ENCODE data around the gene FRMD8. TPM values are rescaled to one million over a fixed set of nuclear protein-coding genes. Genes with fewer than 3 reads are reported as not detected.

FRMD8 gene
- total RNA-seq, 1 donor from 2014 or later, result 39.0 TPM

DNA sequence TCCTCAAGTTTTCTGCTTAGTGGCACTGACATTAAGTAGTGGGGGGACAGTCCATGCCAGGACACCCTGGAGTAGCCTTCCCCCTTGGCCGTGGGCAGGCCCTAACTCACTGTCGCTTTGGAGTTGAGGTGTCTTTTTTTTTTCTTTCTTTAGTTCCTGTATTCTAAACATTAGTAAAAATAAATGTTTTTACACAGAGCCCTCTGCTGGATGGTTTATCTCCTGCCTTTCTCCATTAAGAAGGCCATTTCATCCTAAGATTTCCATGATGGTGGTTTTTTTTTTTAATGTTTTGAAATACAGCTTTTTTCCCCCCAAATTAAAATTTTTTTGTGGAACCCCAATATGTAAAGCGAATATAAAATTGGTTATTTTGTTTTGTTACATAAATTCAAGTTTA, 33.7 kb upstream of the FRMD8 start:
- Histone ChIP-seq H3K36me3 (ENCODE audit: control insufficient read depth, insufficient read depth, low read length) (peaks cover 5% of the 10 kb centered on the region), H3K27me3 (ENCODE audit: control insufficient read depth, insufficient read depth, low read length) (peaks cover 16% of the 10 kb centered on the region), H3K4me3 (ENCODE audit: low read depth, low read length) (no peak overlapping the region)
- no peak for DNase-seq (ENCODE audit: low read depth)
- TF ChIP-seq, protein P1, sequence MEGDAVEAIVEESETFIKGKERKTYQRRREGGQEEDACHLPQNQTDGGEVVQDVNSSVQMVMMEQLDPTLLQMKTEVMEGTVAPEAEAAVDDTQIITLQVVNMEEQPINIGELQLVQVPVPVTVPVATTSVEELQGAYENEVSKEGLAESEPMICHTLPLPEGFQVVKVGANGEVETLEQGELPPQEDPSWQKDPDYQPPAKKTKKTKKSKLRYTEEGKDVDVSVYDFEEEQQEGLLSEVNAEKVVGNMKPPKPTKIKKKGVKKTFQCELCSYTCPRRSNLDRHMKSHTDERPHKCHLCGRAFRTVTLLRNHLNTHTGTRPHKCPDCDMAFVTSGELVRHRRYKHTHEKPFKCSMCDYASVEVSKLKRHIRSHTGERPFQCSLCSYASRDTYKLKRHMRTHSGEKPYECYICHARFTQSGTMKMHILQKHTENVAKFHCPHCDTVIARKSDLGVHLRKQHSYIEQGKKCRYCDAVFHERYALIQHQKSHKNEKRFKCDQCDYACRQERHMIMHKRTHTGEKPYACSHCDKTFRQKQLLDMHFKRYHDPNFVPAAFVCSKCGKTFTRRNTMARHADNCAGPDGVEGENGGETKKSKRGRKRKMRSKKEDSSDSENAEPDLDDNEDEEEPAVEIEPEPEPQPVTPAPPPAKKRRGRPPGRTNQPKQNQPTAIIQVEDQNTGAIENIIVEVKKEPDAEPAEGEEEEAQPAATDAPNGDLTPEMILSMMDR (IDR thresholded peaks at IDR 0.05; ENCODE audit: insufficient read depth, low read length, poor library complexity, severe bottlenecking), result peak; percentile 34

GRCh38 chr11:65353376-65353775, 33.1 kb upstream of the FRMD8 start:
- Histone ChIP-seq H3K4me3 (ENCODE audit: low read depth, low read length) (no peak overlapping the region), H3K27me3 (ENCODE audit: control insufficient read depth, insufficient read depth, low read length) (peaks cover 16% of the 10 kb centered on the region), H3K36me3 (ENCODE audit: control insufficient read depth, insufficient read depth, low read length) (peaks cover 5% of the 10 kb centered on the region)
- DNase-seq (ENCODE audit: low read depth), result no peak
- TF ChIP-seq, protein P1 (IDR thresholded peaks at IDR 0.05; ENCODE audit: insufficient read depth, low read length, poor library complexity, severe bottlenecking), result no peak

GRCh38 chr11:65353900-65354264, 32.6 kb upstream of the FRMD8 start:
- Histone ChIP-seq H3K36me3 (ENCODE audit: control insufficient read depth, insufficient read depth, low read length) (peaks cover 5% of the 10 kb centered on the region), H3K4me3 (ENCODE audit: low read depth, low read length) (peak overlapping the region; percentile 52), H3K27me3 (ENCODE audit: control insufficient read depth, insufficient read depth, low read length) (peaks cover 16% of the 10 kb centered on the region)
- TF ChIP-seq, protein P1 (IDR thresholded peaks at IDR 0.05; ENCODE audit: insufficient read depth, low read length, poor library complexity, severe bottlenecking), result no peak
- no peak for DNase-seq (ENCODE audit: low read depth)

GRCh38 chr11:65354265-65355012, 32.0 kb upstream of the FRMD8 start, which contains the start of gene TIGD3:
Gene TIGD3 (plus strand): TSS chr11:65354751. CDS start chr11:65355809, 1,058 bp downstream.
- TF ChIP-seq, protein P1 (IDR thresholded peaks at IDR 0.05; ENCODE audit: insufficient read depth, low read length, poor library complexity, severe bottlenecking), result no peak
- Histone ChIP-seq H3K27me3 (ENCODE audit: control insufficient read depth, insufficient read depth, low read length) (peaks cover 16% of the 10 kb centered on the region), H3K4me3 (ENCODE audit: low read depth, low read length) (peak within 1 kb of the TSS; percentile 53), H3K36me3 (ENCODE audit: control insufficient read depth, insufficient read depth, low read length) (peaks cover 5% of the 10 kb centered on the region)
- DNase-seq (ENCODE audit: low read depth), result peak; percentile 73

GRCh38 chr11:65355013-65355775, 31.2 kb upstream of the FRMD8 start:
- H3K36me3 ChIP-seq (ENCODE audit: control insufficient read depth, insufficient read depth, low read length), result peaks cover 5% of the 10 kb centered on the region
- H3K4me3 ChIP-seq (ENCODE audit: low read depth, low read length), result peak overlapping the region; percentile 53
- H3K27me3 ChIP-seq (ENCODE audit: control insufficient read depth, insufficient read depth, low read length), result peaks cover 16% of the 10 kb centered on the region
- TF ChIP-seq, protein P1 (IDR thresholded peaks at IDR 0.05; ENCODE audit: insufficient read depth, low read length, poor library complexity, severe bottlenecking), result no peak
- no peak for DNase-seq (ENCODE audit: low read depth)
